WTC11 (cell line): ENCODE data around the gene TIMM8B. TPM values are rescaled to one million over a fixed set of nuclear protein-coding genes. Genes with fewer than 3 reads are reported as not detected.

Experiments used
- ATAC-seq: fragments of 200-7000 bp; cut with Tn5 transposase; 2 replicates; pipeline ENCODE4 v1.10.0; 2021; ENCODE audit warnings: mild to moderate bottlenecking, moderate library complexity
- CTCF ChIA-PET: fragments of 300-600 bp; sonication (Branson Sonifier 250); formaldehyde crosslinking; loops from one replicate; lab custom pipeline; 2021; ENCODE audit warnings: antibody characterized with exemption; lab: Charles Lee
- POLR2A ChIA-PET: fragments of 350-600 bp; sonication (Branson Sonifier 250); formaldehyde crosslinking; loops from one replicate; lab custom pipeline; 2021; ENCODE audit warnings: antibody characterized with exemption; lab: Charles Lee
- DNase-seq: peaks from one replicate; pipeline ENCODE4 v3.0.0; 2021; ENCODE audit warnings: low spot score
- H3K27ac Mint-ChIP-seq: 2 replicates; pipeline ENCODE4 v1.8.0; 2021; ENCODE audit warnings: mixed read lengths
- H3K27me3 Mint-ChIP-seq: 2 replicates; pipeline ENCODE4 v1.8.0; 2021; ENCODE audit warnings: low read depth, mild to moderate bottlenecking, moderate library complexity, mixed read lengths
- H3K36me3 Mint-ChIP-seq: 2 replicates; pipeline ENCODE4 v1.8.0; 2021; ENCODE audit warnings: mixed read lengths
- H3K4me1 Mint-ChIP-seq: 2 replicates; pipeline ENCODE4 v1.8.0; 2022; ENCODE audit warnings: mixed read lengths
- H3K4me3 Mint-ChIP-seq: 2 replicates; pipeline ENCODE4 v1.8.0; 2021; ENCODE audit warnings: mild to moderate bottlenecking, moderate library complexity, mixed read lengths
- H3K9me3 Mint-ChIP-seq: 2 replicates; pipeline ENCODE4 v1.8.0; 2021; ENCODE audit warnings: mixed read lengths
- ARID4B ChIP-seq: sonication (generic); formaldehyde crosslinking; IDR thresholded peaks from 2 replicates; pipeline ENCODE4 v1.8.0; 2023; ENCODE audit warnings: missing genetic modification reagents, mild to moderate bottlenecking, borderline replicate concordance
- ATF1 ChIP-seq: sonication (generic); formaldehyde crosslinking; IDR thresholded peaks from 2 replicates; pipeline ENCODE4 v1.8.1; 2023; ENCODE audit warnings: mild to moderate bottlenecking, moderate library complexity, missing genetic modification reagents
- ATF2 ChIP-seq: sonication (generic); formaldehyde crosslinking; IDR thresholded peaks from 2 replicates; pipeline ENCODE4 v1.8.1; 2022; ENCODE audit warnings: low read depth, missing genetic modification reagents, borderline replicate concordance
- CREM ChIP-seq: sonication (generic); formaldehyde crosslinking; IDR thresholded peaks from 2 replicates; pipeline ENCODE4 v1.8.1; 2022; ENCODE audit warnings: mild to moderate bottlenecking, missing genetic modification reagents, moderate library complexity
- EMX1 ChIP-seq: fragments of 250-450 bp; sonication (Bioruptor Pico); IDR thresholded peaks from 2 replicates; pipeline ENCODE4 v1.8.0; 2021; ENCODE audit warnings: mild to moderate bottlenecking
- FOXK1 ChIP-seq: sonication (generic); formaldehyde crosslinking; IDR thresholded peaks from 2 replicates; pipeline ENCODE4 v1.8.0; 2022; ENCODE audit warnings: mild to moderate bottlenecking, moderate library complexity, missing genetic modification reagents
- HMGA2 ChIP-seq: fragments of 250-450 bp; sonication (Bioruptor Pico); IDR thresholded peaks from 2 replicates; pipeline ENCODE4 v1.4.0; 2021; ENCODE audit warnings: mild to moderate bottlenecking, moderate library complexity
- HMGXB4 ChIP-seq: sonication (generic); formaldehyde crosslinking; IDR thresholded peaks from 2 replicates; pipeline ENCODE4 v1.8.1; 2023; ENCODE audit warnings: mild to moderate bottlenecking, moderate library complexity, missing genetic modification reagents
- IRF2 ChIP-seq: sonication (generic); formaldehyde crosslinking; IDR thresholded peaks from 2 replicates; pipeline ENCODE4 v1.8.0; 2022; ENCODE audit warnings: low read depth, missing genetic modification reagents, borderline replicate concordance
- JUN ChIP-seq: sonication (generic); formaldehyde crosslinking; IDR thresholded peaks from 2 replicates; pipeline ENCODE4 v1.8.0; 2023; ENCODE audit warnings: mild to moderate bottlenecking, missing genetic modification reagents
- KAT7 ChIP-seq: sonication (generic); formaldehyde crosslinking; IDR thresholded peaks from 2 replicates; pipeline ENCODE4 v1.8.1; 2023; ENCODE audit warnings: missing genetic modification reagents, mild to moderate bottlenecking, borderline replicate concordance
- MLX ChIP-seq: sonication (generic); formaldehyde crosslinking; IDR thresholded peaks from 2 replicates; pipeline ENCODE4 v1.8.1; 2023; ENCODE audit warnings: mild to moderate bottlenecking, missing genetic modification reagents, moderate library complexity
- MXD4 ChIP-seq: fragments of 250-450 bp; sonication (Bioruptor Pico); IDR thresholded peaks from 2 replicates; pipeline ENCODE4 v1.8.0; 2021; ENCODE audit warnings: mild to moderate bottlenecking, moderate library complexity, borderline replicate concordance
- NFYB ChIP-seq: sonication (generic); formaldehyde crosslinking; conservative IDR thresholded peaks from 2 replicates; pipeline ENCODE4 v1.8.0; 2022; ENCODE audit warnings: low read depth, missing genetic modification reagents
- PRRX2 ChIP-seq: fragments of 250-450 bp; sonication (Bioruptor Pico); IDR thresholded peaks from 2 replicates; pipeline ENCODE4 v1.8.0; 2021; ENCODE audit warnings: mild to moderate bottlenecking
- SMAD4 ChIP-seq: sonication (generic); formaldehyde crosslinking; IDR thresholded peaks from 2 replicates; pipeline ENCODE4 v1.8.0; 2022; ENCODE audit warnings: mild to moderate bottlenecking, missing genetic modification reagents
- TEAD1 ChIP-seq: sonication (generic); formaldehyde crosslinking; IDR thresholded peaks from 2 replicates; pipeline ENCODE4 v1.8.0; 2022; ENCODE audit warnings: mild to moderate bottlenecking, missing genetic modification reagents
- USF2 ChIP-seq: sonication (generic); formaldehyde crosslinking; IDR thresholded peaks from 2 replicates; pipeline ENCODE4 v1.8.1; 2023; ENCODE audit warnings: mild to moderate bottlenecking, missing genetic modification reagents, moderate library complexity
- ZNF121 ChIP-seq: sonication (generic); formaldehyde crosslinking; IDR thresholded peaks from 2 replicates; pipeline ENCODE4 v1.8.0; 2023; ENCODE audit warnings: missing genetic modification reagents
- ZNF138 ChIP-seq: sonication (generic); formaldehyde crosslinking; conservative IDR thresholded peaks from 2 replicates; pipeline ENCODE4 v1.8.1; 2022; ENCODE audit warnings: mild to moderate bottlenecking, moderate library complexity, missing genetic modification reagents
- ZNF317 ChIP-seq: sonication (generic); formaldehyde crosslinking; IDR thresholded peaks from 2 replicates; pipeline ENCODE4 v1.8.1; 2023; ENCODE audit warnings: low read depth, mild to moderate bottlenecking, moderate library complexity, missing genetic modification reagents, borderline replicate concordance
- ZNF396 ChIP-seq: fragments of 250-450 bp; sonication (Bioruptor Pico); IDR thresholded peaks from 2 replicates; pipeline ENCODE4 v1.8.0; 2021; ENCODE audit warnings: mild to moderate bottlenecking, moderate library complexity, borderline replicate concordance
- ZNF512 ChIP-seq: sonication (generic); formaldehyde crosslinking; IDR thresholded peaks from 2 replicates; pipeline ENCODE4 v1.8.1; 2022; ENCODE audit warnings: missing genetic modification reagents, borderline replicate concordance
- total RNA-seq: library from RNA; stranded (reverse); gene quantifications from 3 replicates; pipeline ENCODE4 v1.2.3, GENCODE V29; 2021

The TIMM8B gene
- total RNA-seq, 1 experiment from 2014 or later, result 88.2 TPM

GRCh38 chr11:112057170-112057569 is 29.4 kb downstream of the TIMM8B start:
- H3K27ac Mint-ChIP-seq, result no peak overlapping the region
- no peak for ATAC-seq
- TF ChIP-seq TEAD1 (CRISPR knock-in tag) (no peak), KAT7 (no peak), ZNF138 (CRISPR knock-in tag) (no peak)
- TF ChIP-seq, all 79 proteins: peak for 0
- Mint-ChIP-seq H3K27me3 (no peaks in the 10 kb centered on the region), H3K4me1 (no peaks in the 10 kb centered on the region), H3K36me3 (peaks cover 54% of the 10 kb centered on the region), H3K9me3 (no peaks in the 10 kb centered on the region), H3K4me3 (no peak overlapping the region)
- ChIA-PET POLR2A (no interaction called here), CTCF (no interaction called here)
- DNase-seq, result no peak

- ChIA-PET POLR2A (no interaction called here), CTCF (no interaction called here)
- TF ChIP-seq ZNF512 (no peak), EMX1 (no peak), SMAD4 (CRISPR knock-in tag) (no peak), IRF2 (no peak), MXD4 (no peak), ATF2 (CRISPR knock-in tag) (no peak)
- Mint-ChIP-seq H3K9me3 (no peaks in the 10 kb centered on the region), H3K27me3 (no peaks in the 10 kb centered on the region), H3K36me3 (peaks cover 69% of the 10 kb centered on the region), H3K4me1 (no peaks in the 10 kb centered on the region), H3K27ac (no peak overlapping the region), H3K4me3 (no peak overlapping the region)
- ATAC-seq (no peak), DNase-seq (no peak)
These were observed 34.8 kb downstream of the TIMM8B start for GRCh38 chr11:112051768-112052167.

GRCh38 chr11:112050721-112051120 is 35.8 kb downstream of the TIMM8B start:
- CTCF ChIA-PET, result no interaction called here
- TF ChIP-seq ATF1, result no peak
- no peak for TF ChIP-seq KAT7
- TF ChIP-seq HMGXB4 (CRISPR knock-in tag), result no peak
- TF ChIP-seq NFYB, result no peak
- TF ChIP-seq CREM, result no peak
- no peak for TF ChIP-seq USF2 (CRISPR knock-in tag)
- TF ChIP-seq FOXK1 (CRISPR knock-in tag), result no peak
- no peak for TF ChIP-seq ZNF317
- TF ChIP-seq ZNF396 (CRISPR knock-in tag), result no peak
- no peak for TF ChIP-seq PRRX2 (CRISPR knock-in tag)
- no peak for TF ChIP-seq ARID4B (CRISPR knock-in tag)
- TF ChIP-seq JUN (CRISPR knock-in tag), result no peak
- no peak for TF ChIP-seq ZNF121 (CRISPR knock-in tag)
- no peak for TF ChIP-seq HMGA2
- no peak for TF ChIP-seq MLX (CRISPR knock-in tag)

More at GRCh38 chr11:112050721-112051120, 35.8 kb downstream of the TIMM8B start:
- ATAC-seq, result no peak
- Mint-ChIP-seq H3K27ac (no peak overlapping the region), H3K4me3 (no peak overlapping the region), H3K27me3 (no peaks in the 10 kb centered on the region), H3K36me3 (peaks cover 73% of the 10 kb centered on the region), H3K4me1 (no peaks in the 10 kb centered on the region), H3K9me3 (no peaks in the 10 kb centered on the region)
- POLR2A ChIA-PET, result no interaction called here
- DNase-seq, result no peak
